HEK293 (cell line): ENCODE measurements around the gene EVA1C.

Experiments
- SETDB1 ChIP-seq: IDR thresholded peaks from one replicate; pipeline ENCODE4 v1.6.1; 2017; ENCODE audit warnings: mild to moderate bottlenecking, low read length, moderate library complexity, mixed read lengths; ENCODE audit not compliant: insufficient read length
- TSHZ1 ChIP-seq: fragments of 450-650 bp; formaldehyde crosslinking; IDR thresholded peaks from 2 replicates; pipeline ENCODE4 v1.5.1; 2016; ENCODE audit warnings: missing biosample characterization, missing genetic modification characterization, borderline replicate concordance
- ZBTB1 ChIP-seq: fragments of 450-650 bp; formaldehyde crosslinking; IDR thresholded peaks from 2 replicates; pipeline ENCODE4 v1.5.1; 2016; ENCODE audit warnings: missing biosample characterization, missing genetic modification characterization
- ZBTB17 ChIP-seq: fragments of 450-650 bp; formaldehyde crosslinking; IDR thresholded peaks from 2 replicates; pipeline ENCODE4 v1.5.1; 2016; ENCODE audit warnings: missing biosample characterization, missing genetic modification characterization
- ZNF114 ChIP-seq: fragments of 450-650 bp; formaldehyde crosslinking; IDR thresholded peaks from 2 replicates; pipeline ENCODE4 v1.5.0; 2017; ENCODE audit warnings: missing biosample characterization, missing genetic modification characterization
- ZNF354C ChIP-seq: fragments of 450-650 bp; formaldehyde crosslinking; IDR thresholded peaks from 2 replicates; pipeline ENCODE4 v1.5.1; 2016; ENCODE audit warnings: missing biosample characterization, missing genetic modification characterization, low read depth, borderline replicate concordance
- ZNF561 ChIP-seq: fragments of 450-650 bp; IDR thresholded peaks from 2 replicates; pipeline ENCODE4 v1.5.1; 2018; ENCODE audit warnings: missing biosample characterization, missing genetic modification characterization, borderline replicate concordance
- ZNF707 ChIP-seq: fragments of 450-650 bp; formaldehyde crosslinking; IDR thresholded peaks from 2 replicates; pipeline ENCODE4 v1.5.1; 2016; ENCODE audit warnings: missing biosample characterization, missing genetic modification characterization
- ZNF747 ChIP-seq: fragments of 450-650 bp; formaldehyde crosslinking; IDR thresholded peaks from 2 replicates; pipeline ENCODE4 v1.5.1; 2016; ENCODE audit warnings: missing biosample characterization, missing genetic modification characterization
- TF ChIP-seq, protein P1 (sequence below): sonication (generic); formaldehyde crosslinking; IDR thresholded peaks from 2 replicates; pipeline ENCODE4 v1.8.1; 2022; ENCODE audit warnings: mild to moderate bottlenecking, moderate library complexity, missing genetic modification reagents
- TF ChIP-seq, protein P2 (sequence below): fragments of 450-650 bp; formaldehyde crosslinking; IDR thresholded peaks from 2 replicates; pipeline ENCODE4 v1.5.1; 2016; ENCODE audit warnings: missing biosample characterization, missing genetic modification characterization

DNA sequence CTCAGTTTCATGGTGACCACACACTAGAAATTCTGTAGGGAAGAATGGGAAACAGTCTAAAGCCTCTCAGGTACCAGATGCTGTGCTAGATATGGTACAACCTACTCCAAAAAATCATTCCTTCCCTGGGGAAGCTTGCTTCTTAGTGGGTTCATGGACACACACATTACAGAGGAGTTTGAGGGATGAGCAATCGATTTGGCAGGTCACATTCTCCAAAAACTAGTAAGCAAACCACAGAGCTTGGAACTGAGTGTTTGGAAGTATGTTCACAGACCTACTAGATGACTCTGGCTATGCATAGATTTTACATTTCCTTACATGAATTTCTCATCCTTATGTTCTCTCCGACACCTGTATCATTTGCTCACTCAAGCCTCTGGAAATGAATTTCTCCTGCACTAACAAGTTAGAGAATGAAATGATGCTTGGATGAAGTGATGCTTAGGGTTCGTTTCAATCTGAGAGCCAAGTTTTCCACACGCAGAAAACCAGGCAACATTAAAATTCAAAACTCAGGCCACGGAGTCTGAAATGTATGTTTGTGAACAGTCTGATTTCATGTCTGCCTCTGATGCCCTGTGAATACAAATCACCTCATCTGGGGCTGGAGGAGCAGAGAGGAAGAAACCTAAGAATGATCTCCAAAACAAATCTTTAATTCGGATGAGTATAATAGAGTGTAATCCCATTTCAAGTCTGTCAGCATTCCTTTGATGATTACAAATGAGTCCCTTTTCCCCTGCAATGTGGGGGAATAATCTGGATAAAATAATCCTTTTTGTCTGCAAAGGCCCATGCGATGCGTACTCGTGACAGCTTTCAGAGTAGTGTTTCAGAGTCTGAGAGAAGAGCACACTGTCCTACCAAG is 11.0 kb downstream of the EVA1C start:
- TF ChIP-seq, protein P1, sequence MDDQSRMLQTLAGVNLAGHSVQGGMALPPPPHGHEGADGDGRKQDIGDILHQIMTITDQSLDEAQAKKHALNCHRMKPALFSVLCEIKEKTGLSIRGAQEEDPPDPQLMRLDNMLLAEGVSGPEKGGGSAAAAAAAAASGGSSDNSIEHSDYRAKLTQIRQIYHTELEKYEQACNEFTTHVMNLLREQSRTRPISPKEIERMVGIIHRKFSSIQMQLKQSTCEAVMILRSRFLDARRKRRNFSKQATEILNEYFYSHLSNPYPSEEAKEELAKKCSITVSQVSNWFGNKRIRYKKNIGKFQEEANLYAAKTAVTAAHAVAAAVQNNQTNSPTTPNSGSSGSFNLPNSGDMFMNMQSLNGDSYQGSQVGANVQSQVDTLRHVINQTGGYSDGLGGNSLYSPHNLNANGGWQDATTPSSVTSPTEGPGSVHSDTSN (CRISPR knock-in tag), result no peak
- TF ChIP-seq ZNF747 (tag by site-specific recombination) (no peak), ZNF561 (no peak), ZNF707 (tag by site-specific recombination) (no peak), ZNF114 (no peak), TSHZ1 (tag by site-specific recombination) (no peak), ZNF354C (no peak), ZBTB17 (tag by site-specific recombination) (no peak), ZBTB1 (no peak), SETDB1 (no peak)
- TF ChIP-seq, protein P2, sequence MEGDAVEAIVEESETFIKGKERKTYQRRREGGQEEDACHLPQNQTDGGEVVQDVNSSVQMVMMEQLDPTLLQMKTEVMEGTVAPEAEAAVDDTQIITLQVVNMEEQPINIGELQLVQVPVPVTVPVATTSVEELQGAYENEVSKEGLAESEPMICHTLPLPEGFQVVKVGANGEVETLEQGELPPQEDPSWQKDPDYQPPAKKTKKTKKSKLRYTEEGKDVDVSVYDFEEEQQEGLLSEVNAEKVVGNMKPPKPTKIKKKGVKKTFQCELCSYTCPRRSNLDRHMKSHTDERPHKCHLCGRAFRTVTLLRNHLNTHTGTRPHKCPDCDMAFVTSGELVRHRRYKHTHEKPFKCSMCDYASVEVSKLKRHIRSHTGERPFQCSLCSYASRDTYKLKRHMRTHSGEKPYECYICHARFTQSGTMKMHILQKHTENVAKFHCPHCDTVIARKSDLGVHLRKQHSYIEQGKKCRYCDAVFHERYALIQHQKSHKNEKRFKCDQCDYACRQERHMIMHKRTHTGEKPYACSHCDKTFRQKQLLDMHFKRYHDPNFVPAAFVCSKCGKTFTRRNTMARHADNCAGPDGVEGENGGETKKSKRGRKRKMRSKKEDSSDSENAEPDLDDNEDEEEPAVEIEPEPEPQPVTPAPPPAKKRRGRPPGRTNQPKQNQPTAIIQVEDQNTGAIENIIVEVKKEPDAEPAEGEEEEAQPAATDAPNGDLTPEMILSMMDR (tag by site-specific recombination), result no peak
